Embryonic facial prominence (tissue), 1 donor: Measurements from ENCODE around the gene CAMK1G.

ENCODE experiments used
- DNase-seq: peaks from one replicate; pipeline ENCODE4 v3.0.0-alpha.2; 2016; ENCODE audit errors: extremely low spot score

Gene CAMK1G

GRCh38 chr1:209565759-209566678 lies 17.5 kb upstream of the CAMK1G start:
- peak; percentile 60 for DNase-seq

GRCh38 chr1:209567698-209568175 lies 15.8 kb upstream of the CAMK1G start:
- no peak for DNase-seq

GRCh38 chr1:209569455-209570207 lies 13.9 kb upstream of the CAMK1G start:
- peak; percentile 31 for DNase-seq

- DNase-seq, result no peak
Measured at GRCh38 chr1:209570743-209571142, 12.8 kb upstream of the CAMK1G start.

- no peak for DNase-seq
Measured at GRCh38 chr1:209576392-209577197, 6.9 kb upstream of the CAMK1G start.

GRCh38 chr1:209577346-209577745 lies 6.2 kb upstream of the CAMK1G start:
- no peak for DNase-seq

GRCh38 chr1:209580577-209580976 lies 2.9 kb upstream of the CAMK1G start:
- no peak for DNase-seq

- DNase-seq, result no peak
Measured at GRCh38 chr1:209584231-209584672, 738 bp downstream of the CAMK1G start.

GRCh38 chr1:209585197-209585596 lies 1.7 kb downstream of the CAMK1G start:
- DNase-seq, result no peak

GRCh38 chr1:209585672-209586071 lies 2.2 kb downstream of the CAMK1G start:
- no peak for DNase-seq

GRCh38 chr1:209586221-209586740 lies 2.8 kb downstream of the CAMK1G start:
- no peak for DNase-seq

- no peak for DNase-seq
Measured at GRCh38 chr1:209587789-209588188, 4.3 kb downstream of the CAMK1G start.

- no peak for DNase-seq
Measured at GRCh38 chr1:209589440-209589839, 5.9 kb downstream of the CAMK1G start.

GRCh38 chr1:209589863-209590262 lies 6.3 kb downstream of the CAMK1G start:
- DNase-seq, result no peak

- no peak for DNase-seq
Measured at GRCh38 chr1:209590405-209590804, 6.9 kb downstream of the CAMK1G start.

GRCh38 chr1:209593747-209594146 lies 10.2 kb downstream of the CAMK1G start:
- no peak for DNase-seq

- no peak for DNase-seq
Measured at GRCh38 chr1:209594440-209594839, 10.9 kb downstream of the CAMK1G start.

- no peak for DNase-seq
Measured at GRCh38 chr1:209595028-209595427, 11.5 kb downstream of the CAMK1G start.

GRCh38 chr1:209595599-209596285 lies 12.2 kb downstream of the CAMK1G start:
- no peak for DNase-seq

- DNase-seq, result no peak
Measured at GRCh38 chr1:209597499-209597898, 14.0 kb downstream of the CAMK1G start.

- no peak for DNase-seq
Measured at GRCh38 chr1:209598227-209598626, 14.7 kb downstream of the CAMK1G start.
